CD14-positive monocyte (primary cell): Measurements from ENCODE around the gene PSMA4. TPM values are rescaled to one million over a fixed set of nuclear protein-coding genes. Genes with fewer than 3 reads are reported as not detected.

Experiments used
- DNase-seq, 3 donors: peaks; one replicate each; pipeline ENCODE4 v3.0.0-alpha.2; 2011 to 2022
- H2AFZ ChIP-seq: 2 replicates; pipeline ENCODE4 v1.6.0; 2012; ENCODE audit warnings: mild to moderate bottlenecking, low read depth, low read length, inconsistent platforms; ENCODE audit not compliant: insufficient read depth, poor library complexity, severe bottlenecking
- H3K27ac ChIP-seq, 2 donors: 1 replicate in 1 of 2; 2 replicates in 1 of 2; pipeline ENCODE4 v1.5.1; 2012 to 2013; ENCODE audit warnings: low read length in 2 of 2, control low read depth in 1 of 2, inconsistent platforms in 1 of 2, low read depth in 1 of 2, mild to moderate bottlenecking in 1 of 2
- H3K27me3 ChIP-seq, 2 donors: one replicate each; pipeline versions ENCODE4 v1.6.0 to v1.6.1; 2011 to 2013; ENCODE audit warnings: low read length in 2 of 2; ENCODE audit not compliant: control insufficient read depth in 2 of 2, insufficient read depth in 2 of 2
- H3K36me3 ChIP-seq, 2 donors: replicated peaks in 1 of 2; 1 replicate in 1 of 2; 2 replicates in 1 of 2; pipeline versions ENCODE4 v1.5.1 to v1.6.1; 2012 to 2013; ENCODE audit warnings: low read length in 2 of 2, control low read depth in 1 of 2, inconsistent platforms in 1 of 2, mild to moderate bottlenecking in 1 of 2; ENCODE audit not compliant: insufficient read depth in 2 of 2, control insufficient read depth in 1 of 2
- H3K4me1 ChIP-seq, 2 donors: 1 replicate in 1 of 2; 2 replicates in 1 of 2; pipeline versions ENCODE4 v1.5.1 to v1.6.1; 2012 to 2013; ENCODE audit warnings: low read length in 2 of 2, control low read depth in 1 of 2, inconsistent platforms in 1 of 2, mild to moderate bottlenecking in 1 of 2, moderate library complexity in 1 of 2; ENCODE audit not compliant: insufficient read depth in 2 of 2, control insufficient read depth in 1 of 2
- H3K4me2 ChIP-seq: replicated peaks from 2 replicates; pipeline ENCODE3; 2012; ENCODE audit warnings: low read length, moderate library complexity, mild to moderate bottlenecking; ENCODE audit not compliant: poor library complexity, severe bottlenecking; ENCODE audit errors: extremely low read depth
- H3K4me3 ChIP-seq, 3 experiments: fragments of 200-600 bp in 1 of 3; sonication (generic) in 1 of 3; replicated peaks in 1 of 3; 1 replicate in 2 of 3; 2 replicates in 1 of 3; pipeline ENCODE4 v1.5.1; 2011 to 2013; ENCODE audit warnings: low read length in 3 of 3, mild to moderate bottlenecking in 3 of 3, control low read depth in 2 of 3, low read depth in 2 of 3, inconsistent platforms in 1 of 3, moderate library complexity in 1 of 3
- H3K79me2 ChIP-seq: 2 replicates; pipeline ENCODE4 v1.6.0; 2012; ENCODE audit warnings: mild to moderate bottlenecking, control low read depth, inconsistent platforms, low read length, moderate library complexity; ENCODE audit not compliant: insufficient read depth
- H3K9ac ChIP-seq: 2 replicates; pipeline ENCODE4 v1.6.0; 2017; ENCODE audit warnings: low read length, mild to moderate bottlenecking; ENCODE audit not compliant: insufficient read depth, poor library complexity, severe bottlenecking
- H3K9me3 ChIP-seq, 2 donors: replicated peaks in 1 of 2; 1 replicate in 1 of 2; 2 replicates in 1 of 2; pipeline versions ENCODE4 v1.5.1 to v1.6.1; 2012 to 2013; ENCODE audit warnings: low read length in 2 of 2, control low read depth in 1 of 2; ENCODE audit not compliant: control insufficient read depth in 1 of 2, insufficient read depth in 1 of 2
- H4K20me1 ChIP-seq: 2 replicates; pipeline ENCODE4 v1.6.0; 2012; ENCODE audit warnings: mild to moderate bottlenecking, low read length, control low read depth, moderate library complexity; ENCODE audit not compliant: insufficient read depth
- H3K27ac Mint-ChIP-seq, 7 donors: one replicate each; pipeline ENCODE4 v1.8.0; 2020; ENCODE audit warnings: mild to moderate bottlenecking in 7 of 7, mixed read lengths in 7 of 7, moderate library complexity in 6 of 7, inconsistent platforms in 2 of 7
- H3K27me3 Mint-ChIP-seq, 3 donors: one replicate each; pipeline ENCODE4 v1.8.0; 2021 to 2022; ENCODE audit warnings: low read depth in 3 of 3, mild to moderate bottlenecking in 3 of 3, mixed read lengths in 3 of 3, moderate library complexity in 3 of 3, inconsistent platforms in 1 of 3
- H3K36me3 Mint-ChIP-seq, 2 donors: one replicate each; pipeline ENCODE4 v1.8.0; 2020; ENCODE audit warnings: mixed read lengths in 2 of 2, inconsistent platforms in 1 of 2, mild to moderate bottlenecking in 1 of 2
- H3K4me1 Mint-ChIP-seq: one replicate; pipeline ENCODE4 v1.8.0; 2020; ENCODE audit warnings: mild to moderate bottlenecking, mixed read lengths
- H3K4me3 Mint-ChIP-seq, 2 donors: one replicate each; pipeline ENCODE4 v1.8.0; 2020; ENCODE audit warnings: mild to moderate bottlenecking in 2 of 2, mixed read lengths in 2 of 2, moderate library complexity in 1 of 2
- H3K9me3 Mint-ChIP-seq, 7 donors: one replicate each; pipeline ENCODE4 v1.8.0; 2020 to 2022; ENCODE audit warnings: mixed read lengths in 7 of 7, mild to moderate bottlenecking in 6 of 7, moderate library complexity in 6 of 7, inconsistent platforms in 2 of 7
- WGBS: methylation state at CpG from one replicate; pipeline ENCODE4 v1.1.5; 2013; ENCODE audit warnings: missing lambda C conversion rate; ENCODE audit not compliant: insufficient coverage; 5-methylcytosine and 5-hydroxymethylcytosine counted together
- intact Hi-C, 2 donors: fragments of 100-400 bp; cut with micrococcal nuclease; formaldehyde crosslinking; loops; one replicate each; pipeline versions ENCODE4 v1.15.0 to v1.15.1; 2023
- polyA plus RNA-seq, 3 donors: library from polyadenylated mRNA; depleted of rRNA in 1 of 3; unstranded in 2 of 3; stranded (reverse) in 1 of 3; fragments of 300-500 nt in 2 of 3; fragments of >200 nt in 1 of 3; fragmentation: Illumina TruSeq in 2 of 3; gene quantifications; 1 replicate in 2 of 3; 2 replicates in 1 of 3; pipeline ENCODE4 v1.2.3, GENCODE V29; 2012 to 2021
- TF ChIP-seq, protein P1 (sequence below): fragments of 200-600 bp; IDR thresholded peaks from one replicate; pipeline ENCODE4 v1.8.0; 2022; ENCODE audit warnings: antibody characterized with exemption, mild to moderate bottlenecking

The PSMA4 gene
- polyA plus RNA-seq, 3 donors: 121 to 421 (median 406) TPM

DNA sequence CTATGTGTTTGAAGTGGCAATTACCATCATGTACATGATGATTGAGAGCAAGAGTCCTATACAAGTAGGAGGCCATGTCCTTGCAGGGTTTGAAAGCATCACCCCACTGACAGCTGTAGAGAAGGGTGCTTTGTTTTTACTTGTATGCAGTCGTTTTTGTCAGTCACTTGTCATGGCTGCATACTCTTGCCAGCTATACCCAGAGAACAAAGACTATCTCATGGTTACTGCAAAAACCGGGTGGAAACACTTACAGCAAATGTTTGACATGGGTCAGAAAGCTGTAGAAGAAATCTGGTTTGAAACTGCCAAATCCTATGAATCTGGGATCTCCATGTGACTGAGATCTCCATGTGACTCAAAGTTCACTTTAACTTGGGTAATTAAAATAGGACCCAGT, 6.9 kb upstream of the PSMA4 start:
- H3K9me3 ChIP-seq: no peaks in the 10 kb centered on the region
- WGBS: 40% methylated on average over 1 of the region's 2 CpGs
- no peaks in the 10 kb centered on the region for H3K27me3 ChIP-seq
- no peaks in the 10 kb centered on the region for H3K4me1 ChIP-seq
- no peaks in the 10 kb centered on the region for H3K36me3 ChIP-seq
- H2AFZ ChIP-seq: peak overlapping the region; percentile 8
- no peak overlapping the region for H3K27ac ChIP-seq
- no peak overlapping the region for H3K4me2 ChIP-seq
- no peak overlapping the region for H3K4me3 ChIP-seq
- H3K27ac Mint-ChIP-seq: no peak overlapping the region
- H3K79me2 ChIP-seq: no peaks in the 10 kb centered on the region
- TF ChIP-seq, protein P1, sequence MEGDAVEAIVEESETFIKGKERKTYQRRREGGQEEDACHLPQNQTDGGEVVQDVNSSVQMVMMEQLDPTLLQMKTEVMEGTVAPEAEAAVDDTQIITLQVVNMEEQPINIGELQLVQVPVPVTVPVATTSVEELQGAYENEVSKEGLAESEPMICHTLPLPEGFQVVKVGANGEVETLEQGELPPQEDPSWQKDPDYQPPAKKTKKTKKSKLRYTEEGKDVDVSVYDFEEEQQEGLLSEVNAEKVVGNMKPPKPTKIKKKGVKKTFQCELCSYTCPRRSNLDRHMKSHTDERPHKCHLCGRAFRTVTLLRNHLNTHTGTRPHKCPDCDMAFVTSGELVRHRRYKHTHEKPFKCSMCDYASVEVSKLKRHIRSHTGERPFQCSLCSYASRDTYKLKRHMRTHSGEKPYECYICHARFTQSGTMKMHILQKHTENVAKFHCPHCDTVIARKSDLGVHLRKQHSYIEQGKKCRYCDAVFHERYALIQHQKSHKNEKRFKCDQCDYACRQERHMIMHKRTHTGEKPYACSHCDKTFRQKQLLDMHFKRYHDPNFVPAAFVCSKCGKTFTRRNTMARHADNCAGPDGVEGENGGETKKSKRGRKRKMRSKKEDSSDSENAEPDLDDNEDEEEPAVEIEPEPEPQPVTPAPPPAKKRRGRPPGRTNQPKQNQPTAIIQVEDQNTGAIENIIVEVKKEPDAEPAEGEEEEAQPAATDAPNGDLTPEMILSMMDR: no peak
- no peaks in the 10 kb centered on the region for H4K20me1 ChIP-seq
- no peaks in the 10 kb centered on the region for H3K36me3 Mint-ChIP-seq
- intact Hi-C loops: no loop called here
- no peak for DNase-seq
- H3K9ac ChIP-seq: no peak overlapping the region
- H3K9me3 Mint-ChIP-seq: no peaks in the 10 kb centered on the region
- H3K27me3 Mint-ChIP-seq: peaks cover 0 to 4% (median 2%) of the 10 kb centered on the region in 3 donors
- no peak overlapping the region for H3K4me3 Mint-ChIP-seq
- peaks cover 5% of the 10 kb centered on the region for H3K4me1 Mint-ChIP-seq

DNA sequence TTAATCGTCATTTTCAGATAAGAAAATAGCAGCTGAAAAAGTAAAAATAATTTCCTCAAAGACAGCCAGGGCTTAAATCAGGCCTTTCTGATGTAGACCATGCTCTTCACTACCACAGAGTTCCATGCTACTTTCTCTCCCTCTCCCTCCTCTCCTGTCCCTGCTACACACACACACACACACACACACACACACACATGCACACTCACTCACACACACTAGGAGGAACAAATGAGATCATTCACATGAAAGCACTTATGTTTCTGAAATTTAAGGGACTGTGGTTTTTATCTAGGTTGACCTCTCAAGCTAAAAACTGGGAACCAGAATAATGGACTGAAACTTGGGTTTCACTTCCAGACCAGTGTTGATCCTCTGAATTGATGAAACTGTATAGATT, 4.1 kb upstream of the PSMA4 start:
- no peak overlapping the region for H3K4me3 ChIP-seq
- Mint-ChIP-seq H3K4me3 (no peak overlapping the region), H3K4me1 (peaks cover 9% of the 10 kb centered on the region), H3K36me3 (no peaks in the 10 kb centered on the region), H3K9me3 (no peaks in the 10 kb centered on the region), H3K27me3 (peaks cover 0 to 4% (median 2%) of the 10 kb centered on the region in 3 donors), H3K27ac (no peak overlapping the region)
- H2AFZ ChIP-seq: no peak overlapping the region
- H3K4me2 ChIP-seq: no peak overlapping the region
- no peak for DNase-seq
- H3K9me3 ChIP-seq: no peaks in the 10 kb centered on the region
- no CpG with 5 or more reads among the region's 1 CpG for WGBS
- no peaks in the 10 kb centered on the region for H4K20me1 ChIP-seq
- H3K9ac ChIP-seq: no peak overlapping the region
- no peaks in the 10 kb centered on the region for H3K36me3 ChIP-seq
- intact Hi-C loops: no loop called here
- H3K27ac ChIP-seq: no peak overlapping the region
- H3K4me1 ChIP-seq: peaks cover 6 to 7% of the 10 kb centered on the region in 2 donors
- no peaks in the 10 kb centered on the region for H3K27me3 ChIP-seq
- H3K79me2 ChIP-seq: peaks cover 12% of the 10 kb centered on the region
- TF ChIP-seq, protein P1: no peak
